GM21526 (cell line): Measurements from ENCODE around the gene CAMK2B.
"Not testable (repeated sequence)": the region's sequence is repeated elsewhere in the genome, so short reads cannot be mapped to it uniquely, and the experiment has no call there.

Experiments
- ATAC-seq: cut with Tn5 transposase; IDR thresholded peaks from one replicate; pipeline ENCODE4 v1.9.1; 2021; ENCODE audit warnings: moderate library complexity; ENCODE audit not compliant: unreplicated experiment, low FRiP score

CAMK2B gene

DNA sequence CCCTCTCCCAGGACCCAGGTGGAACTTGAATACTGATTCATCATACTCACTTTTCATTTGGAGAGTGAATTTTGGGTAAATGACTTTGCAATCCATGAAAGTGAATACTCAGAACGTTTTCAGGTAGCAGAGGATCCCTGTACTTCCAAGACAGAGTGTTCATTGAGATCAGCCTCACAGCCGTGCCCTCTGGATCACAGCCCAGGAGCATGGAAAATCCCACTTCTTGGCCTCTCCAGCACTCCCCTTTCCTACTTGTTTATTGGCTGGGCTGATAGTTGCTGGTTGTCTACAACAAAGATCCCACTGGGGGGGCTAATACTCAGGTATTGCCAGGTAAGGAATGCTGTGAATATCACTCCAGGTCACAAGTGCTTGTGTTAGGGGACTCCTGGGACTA, 142.0 kb downstream of the CAMK2B start:
- no peak for ATAC-seq

- ATAC-seq: no peak
Measured at GRCh38 chr7:44182827-44183226, 142.6 kb downstream of the CAMK2B start.

DNA sequence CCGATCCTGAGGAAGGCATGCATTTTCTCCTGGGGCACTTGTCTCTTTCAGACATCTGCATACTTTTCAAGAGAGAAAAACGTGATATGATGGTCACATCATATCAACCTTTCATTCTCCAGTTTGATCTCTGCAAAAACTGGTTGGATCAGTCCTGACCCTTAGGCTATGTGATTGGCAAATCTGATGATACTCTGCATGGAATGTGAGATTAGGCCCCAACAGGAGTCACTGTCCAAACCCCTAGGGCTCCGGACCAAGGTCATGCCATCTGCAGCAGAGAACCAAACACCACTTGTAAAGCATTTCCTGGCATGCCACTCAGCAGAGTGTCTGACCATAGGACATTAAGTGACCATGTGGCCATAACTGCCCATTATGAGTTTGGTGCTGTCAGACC, 144.8 kb downstream of the CAMK2B start:
- no peak for ATAC-seq

DNA sequence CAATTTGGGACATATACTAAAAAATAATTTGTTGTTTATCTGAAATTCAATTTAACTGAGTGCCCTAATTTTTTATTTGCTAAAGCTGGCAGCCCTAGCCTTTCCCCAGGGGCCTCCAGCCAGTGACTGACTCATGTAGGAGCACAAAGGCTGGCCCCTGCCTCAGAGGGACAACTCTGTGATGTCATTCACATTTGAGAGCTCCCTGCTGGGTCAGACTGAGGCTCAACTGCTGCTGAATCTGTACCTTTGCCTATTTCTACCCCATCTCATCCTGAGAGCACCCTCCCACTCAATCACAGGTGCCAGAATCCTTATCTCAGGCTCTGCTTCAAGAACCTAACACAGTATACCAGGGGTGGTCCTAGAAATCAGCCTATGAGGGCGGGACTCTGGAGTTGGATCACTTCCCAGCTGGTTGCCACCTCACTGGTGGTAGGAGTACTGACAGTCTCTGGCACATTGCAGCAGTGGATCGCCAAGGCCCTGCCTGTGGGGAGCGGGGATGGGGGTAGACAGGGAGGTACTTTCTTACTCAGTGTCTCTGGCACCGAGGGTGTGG, 147.7 kb downstream of the CAMK2B start:
- ATAC-seq: no peak

DNA sequence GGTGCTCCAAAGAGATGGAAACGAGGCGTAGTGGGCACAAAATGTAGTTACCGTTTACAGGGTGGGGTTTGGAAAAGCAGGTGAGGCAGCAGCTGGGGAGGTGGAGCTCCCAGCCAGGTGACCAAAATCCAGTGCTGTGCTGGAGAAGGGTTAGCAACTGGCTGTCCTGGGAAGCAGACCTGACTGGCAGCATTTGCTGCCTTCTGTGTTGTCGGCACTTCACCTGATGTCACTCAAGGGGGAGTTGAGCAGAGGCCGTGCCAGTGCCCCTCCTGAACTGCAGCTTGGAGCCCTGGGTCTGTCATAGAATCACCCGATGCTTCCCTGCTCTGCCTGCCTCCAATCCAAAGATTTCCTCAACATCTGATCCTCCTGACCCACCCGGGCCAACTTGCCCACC, 148.9 kb downstream of the CAMK2B start:
- ATAC-seq: no peak

DNA sequence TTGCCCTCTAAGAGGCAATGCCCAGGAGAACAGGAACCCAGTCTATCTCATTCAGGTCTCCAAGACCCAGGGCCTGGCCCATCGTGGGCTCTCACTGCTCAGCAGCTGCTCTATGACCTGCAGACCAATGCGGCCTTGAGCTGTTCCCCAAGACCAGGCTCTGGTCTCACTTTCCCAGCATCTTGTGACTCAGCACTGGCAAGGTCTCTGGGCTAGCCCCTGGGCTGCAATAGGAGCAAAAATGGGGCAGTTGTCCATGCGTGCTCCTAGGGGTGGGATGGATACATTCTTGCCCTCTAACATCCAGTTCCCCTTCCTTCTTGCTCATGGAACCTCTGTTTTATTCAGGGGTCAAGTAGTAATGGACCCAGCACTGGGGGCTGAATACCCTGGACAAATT, 149.7 kb downstream of the CAMK2B start:
- ATAC-seq: no peak

GRCh38 chr7:44174694-44174948, 150.8 kb downstream of the CAMK2B start:
- not testable (repeated sequence) for ATAC-seq

GRCh38 chr7:44173911-44174693, 151.3 kb downstream of the CAMK2B start:
- no peak for ATAC-seq

GRCh38 chr7:44172803-44173424, 152.5 kb downstream of the CAMK2B start:
- ATAC-seq: no peak

- no peak for ATAC-seq
Measured at GRCh38 chr7:44172352-44172751, 153.0 kb downstream of the CAMK2B start.

- not testable (repeated sequence) for ATAC-seq
Measured at GRCh38 chr7:44171901-44172300, 153.5 kb downstream of the CAMK2B start.

DNA sequence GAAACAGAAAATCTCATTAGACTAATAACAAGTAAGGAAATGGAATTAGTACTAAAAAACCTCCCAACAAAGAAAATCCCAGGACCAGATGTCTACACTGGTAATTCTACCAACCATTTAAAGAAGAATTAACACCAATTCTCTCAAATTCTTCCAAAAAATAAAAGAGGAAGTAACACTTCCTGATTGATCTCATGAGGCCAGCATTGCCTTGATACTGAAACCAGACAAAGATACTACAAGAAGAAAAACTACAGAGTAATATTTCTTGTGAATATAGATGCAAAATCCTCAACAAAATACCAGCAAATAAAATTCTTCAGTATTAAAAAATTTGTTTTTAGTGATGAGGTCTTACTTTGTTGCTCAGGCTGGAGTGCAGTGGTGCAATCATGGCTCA, 157.5 kb downstream of the CAMK2B start:
- peak; percentile 49 for ATAC-seq
